H7 (cell line): ENCODE data around the gene KCNG4. TPM values are rescaled to one million over a fixed set of nuclear protein-coding genes. Genes with fewer than 3 reads are reported as not detected.

Experiments used
- total RNA-seq: library from RNA; depleted of rRNA; stranded (reverse); fragments of >200 nt; shearing (Covaris generic); gene quantifications from 2 replicates; pipeline ENCODE4 v1.2.3, GENCODE V29; 2014; rRNA removed

The KCNG4 gene
- total RNA-seq, 1 experiment from 2014 or later, result not detected

Other genes starting within 250 kb of the KCNG4 start
- not detected in 2 replicates for gene SLC38A8, start 197.2 kb downstream of the KCNG4 start, total RNA-seq
- gene MBTPS1, start 123.1 kb downstream of the KCNG4 start, total RNA-seq, result 32.3 and 34.4 TPM in 2 replicates
- 44.5 and 53.5 TPM in 2 replicates for gene HSDL1, start 94.8 kb downstream of the KCNG4 start, total RNA-seq
- gene DNAAF1, start 94.7 kb downstream of the KCNG4 start, total RNA-seq, result 0.07 TPM in 1 of 2 replicates, not detected in the other
- gene TAF1C, start 53.0 kb downstream of the KCNG4 start, total RNA-seq, result 38.8 and 51.9 TPM in 2 replicates
- gene ADAD2, start 48.9 kb downstream of the KCNG4 start, total RNA-seq, result 0.78 TPM in 1 of 2 replicates, not detected in the other
- gene WFDC1, start 54.9 kb upstream of the KCNG4 start, total RNA-seq, result 0.59 and 0.97 TPM in 2 replicates
- gene ATP2C2, start 128.5 kb upstream of the KCNG4 start, total RNA-seq, result 0.24 and 0.37 TPM in 2 replicates